Measurements from ENCODE around the gene ARMC2. TPM values are rescaled to one million over a fixed set of nuclear protein-coding genes. Genes with fewer than 3 reads are reported as not detected.
A peak's percentile ranks its signal among the peaks of the same experiment; 100 is the strongest.

ARMC2 gene
- total and polyA plus RNA-seq, 4 donors: 5.3 to 20.7 (median 8.9) TPM

- no peak for DNase-seq
- H3K4me1 ChIP-seq (ENCODE audit: control insufficient read depth in 1 of 2, insufficient read depth in 2 of 2, low read length in 2 of 2): peaks cover 9 to 11% of the 10 kb centered on the region in 2 donors
- H3K27me3 ChIP-seq (ENCODE audit: control insufficient read depth in 1 of 2, insufficient read depth in 2 of 2, low read length in 1 of 2): no peaks in the 10 kb centered on the region
- H3K9me3 ChIP-seq (ENCODE audit: control insufficient read depth, low read length): no peaks in the 10 kb centered on the region
- peak overlapping the region; percentile 39 to 48 for H3K27ac ChIP-seq (ENCODE audit: low read depth in 1 of 2, low read length in 2 of 2)
- WGBS, 2 donors: 90 to 97% methylated on average over 1 of the region's 1 CpG
- intact Hi-C loops (cut with DNase I): no loop called here
- ATAC-seq (ENCODE audit: low FRiP score): no peak
- no peaks in the 10 kb centered on the region for H3K36me3 ChIP-seq (ENCODE audit: control insufficient read depth in 1 of 2, insufficient read depth in 2 of 2, low read length in 1 of 2)
- H3K4me3 ChIP-seq (ENCODE audit: low read length in 2 of 2): no peak overlapping the region
These were observed 95.8 kb downstream of the ARMC2 start for GRCh38 chr6:108944071-108944470.

GRCh38 chr6:108944707-108945680, 96.8 kb downstream of the ARMC2 start:
- 10 to 15% methylated on average over 12 of the region's 12 CpGs for WGBS, 2 donors
- intact Hi-C loops (cut with DNase I): loop anchor here (5.0 kb wide), 3 partner anchors 48 to 388 kb away; no protein-coding TSS in a partner anchor
- H3K27me3 ChIP-seq (ENCODE audit: control insufficient read depth in 1 of 2, insufficient read depth in 2 of 2, low read length in 1 of 2): no peaks in the 10 kb centered on the region
- no peak overlapping the region for H3K4me3 ChIP-seq (ENCODE audit: low read length in 2 of 2)
- peaks cover 9 to 11% of the 10 kb centered on the region in 2 donors for H3K4me1 ChIP-seq (ENCODE audit: control insufficient read depth in 1 of 2, insufficient read depth in 2 of 2, low read length in 2 of 2)
- ATAC-seq (ENCODE audit: low FRiP score) (peak; percentile 74), DNase-seq (peak in 1 of 2 donors; percentile 75)
- no peaks in the 10 kb centered on the region for H3K9me3 ChIP-seq (ENCODE audit: control insufficient read depth, low read length)
- peak overlapping the region; percentile 48 to 96 for H3K27ac ChIP-seq (ENCODE audit: low read depth in 1 of 2, low read length in 2 of 2)
- H3K36me3 ChIP-seq (ENCODE audit: control insufficient read depth in 1 of 2, insufficient read depth in 2 of 2, low read length in 1 of 2): no peaks in the 10 kb centered on the region

- no peak overlapping the region for H3K4me3 ChIP-seq (ENCODE audit: low read length in 2 of 2)
- 5 to 7% methylated on average over 10 of the region's 10 CpGs for WGBS, 2 donors
- no peaks in the 10 kb centered on the region for H3K27me3 ChIP-seq (ENCODE audit: control insufficient read depth in 1 of 2, insufficient read depth in 2 of 2, low read length in 1 of 2)
- no peaks in the 10 kb centered on the region for H3K9me3 ChIP-seq (ENCODE audit: control insufficient read depth, low read length)
- intact Hi-C loops (cut with DNase I): loop anchor here (5.0 kb wide), 3 partner anchors 48 to 388 kb away; no protein-coding TSS in a partner anchor
- peaks cover 9 to 11% of the 10 kb centered on the region in 2 donors for H3K4me1 ChIP-seq (ENCODE audit: control insufficient read depth in 1 of 2, insufficient read depth in 2 of 2, low read length in 2 of 2)
- H3K27ac ChIP-seq (ENCODE audit: low read depth in 1 of 2, low read length in 2 of 2): peak overlapping the region; percentile 43 to 96
- ATAC-seq (ENCODE audit: low FRiP score) (peak; percentile 92), DNase-seq (peak; percentile 89 to 91)
- H3K36me3 ChIP-seq (ENCODE audit: control insufficient read depth in 1 of 2, insufficient read depth in 2 of 2, low read length in 1 of 2): no peaks in the 10 kb centered on the region
These were observed 97.5 kb downstream of the ARMC2 start for GRCh38 chr6:108945681-108946159.

GRCh38 chr6:108946695-108947094, 98.5 kb downstream of the ARMC2 start:
- WGBS, 2 donors: 7 to 9% methylated on average over 3 of the region's 3 CpGs
- H3K4me1 ChIP-seq (ENCODE audit: control insufficient read depth in 1 of 2, insufficient read depth in 2 of 2, low read length in 2 of 2): peaks cover 9 to 11% of the 10 kb centered on the region in 2 donors
- DNase-seq: no peak
- no peaks in the 10 kb centered on the region for H3K36me3 ChIP-seq (ENCODE audit: control insufficient read depth in 1 of 2, insufficient read depth in 2 of 2, low read length in 1 of 2)
- ATAC-seq (ENCODE audit: low FRiP score): no peak
- no peak overlapping the region for H3K4me3 ChIP-seq (ENCODE audit: low read length in 2 of 2)
- intact Hi-C loops (cut with DNase I): loop anchor here (5.0 kb wide), 3 partner anchors 49 to 389 kb away; no protein-coding TSS in a partner anchor
- H3K9me3 ChIP-seq (ENCODE audit: control insufficient read depth, low read length): no peaks in the 10 kb centered on the region
- no peaks in the 10 kb centered on the region for H3K27me3 ChIP-seq (ENCODE audit: control insufficient read depth in 1 of 2, insufficient read depth in 2 of 2, low read length in 1 of 2)
- peak overlapping the region; percentile 94 to 97 for H3K27ac ChIP-seq (ENCODE audit: low read depth in 1 of 2, low read length in 2 of 2)

GRCh38 chr6:108947114-108947854, 99.1 kb downstream of the ARMC2 start:
- ATAC-seq (ENCODE audit: low FRiP score): peak; percentile 49
- DNase-seq: no peak
- no peaks in the 10 kb centered on the region for H3K36me3 ChIP-seq (ENCODE audit: control insufficient read depth in 1 of 2, insufficient read depth in 2 of 2, low read length in 1 of 2)
- peaks cover 9 to 11% of the 10 kb centered on the region in 2 donors for H3K4me1 ChIP-seq (ENCODE audit: control insufficient read depth in 1 of 2, insufficient read depth in 2 of 2, low read length in 2 of 2)
- no peaks in the 10 kb centered on the region for H3K27me3 ChIP-seq (ENCODE audit: control insufficient read depth in 1 of 2, insufficient read depth in 2 of 2, low read length in 1 of 2)
- 58 to 63% methylated on average over 5 of the region's 5 CpGs for WGBS, 2 donors
- no peak overlapping the region for H3K4me3 ChIP-seq (ENCODE audit: low read length in 2 of 2)
- no peaks in the 10 kb centered on the region for H3K9me3 ChIP-seq (ENCODE audit: control insufficient read depth, low read length)
- peak overlapping the region; percentile 94 to 97 for H3K27ac ChIP-seq (ENCODE audit: low read depth in 1 of 2, low read length in 2 of 2)
- intact Hi-C loops (cut with DNase I): loop anchor here (5.0 kb wide), 3 partner anchors 50 to 390 kb away; no protein-coding TSS in a partner anchor

- H3K27me3 ChIP-seq (ENCODE audit: control insufficient read depth in 1 of 2, insufficient read depth in 2 of 2, low read length in 1 of 2): no peaks in the 10 kb centered on the region
- WGBS, 2 donors: 25 to 27% methylated on average over 7 of the region's 7 CpGs
- peaks cover 9 to 11% of the 10 kb centered on the region in 2 donors for H3K4me1 ChIP-seq (ENCODE audit: control insufficient read depth in 1 of 2, insufficient read depth in 2 of 2, low read length in 2 of 2)
- intact Hi-C loops (cut with DNase I): loop anchor here (5.0 kb wide), 3 partner anchors 51 to 391 kb away; no protein-coding TSS in a partner anchor
- no peaks in the 10 kb centered on the region for H3K9me3 ChIP-seq (ENCODE audit: control insufficient read depth, low read length)
- H3K36me3 ChIP-seq (ENCODE audit: control insufficient read depth in 1 of 2, insufficient read depth in 2 of 2, low read length in 1 of 2): no peaks in the 10 kb centered on the region
- ATAC-seq (ENCODE audit: low FRiP score): no peak
- H3K27ac ChIP-seq (ENCODE audit: low read depth in 1 of 2, low read length in 2 of 2): peak overlapping the region in 1 of 2 donors; percentile 67
- no peak overlapping the region for H3K4me3 ChIP-seq (ENCODE audit: low read length in 2 of 2)
- DNase-seq: peak; percentile 74 to 79
These were observed 100.0 kb downstream of the ARMC2 start for GRCh38 chr6:108948181-108948661.

GRCh38 chr6:108951351-108951953, 103.2 kb downstream of the ARMC2 start:
- Histone ChIP-seq H3K4me1 (ENCODE audit: control insufficient read depth in 1 of 2, insufficient read depth in 2 of 2, low read length in 2 of 2) (peaks cover 9% of the 10 kb centered on the region in 2 donors), H3K27ac (ENCODE audit: low read depth in 1 of 2, low read length in 2 of 2) (no peak overlapping the region)
- intact Hi-C loops (cut with DNase I): no loop called here

More at GRCh38 chr6:108951351-108951953, 103.2 kb downstream of the ARMC2 start:
- no peaks in the 10 kb centered on the region for H3K36me3 ChIP-seq (ENCODE audit: control insufficient read depth in 1 of 2, insufficient read depth in 2 of 2, low read length in 1 of 2)
- WGBS, 2 donors: 90% methylated on average over 16 of the region's 16 CpGs
- H3K27me3 ChIP-seq (ENCODE audit: control insufficient read depth in 1 of 2, insufficient read depth in 2 of 2, low read length in 1 of 2): no peaks in the 10 kb centered on the region
- DNase-seq (no peak), ATAC-seq (ENCODE audit: low FRiP score) (no peak)
- no peak overlapping the region for H3K4me3 ChIP-seq (ENCODE audit: low read length in 2 of 2)
- no peaks in the 10 kb centered on the region for H3K9me3 ChIP-seq (ENCODE audit: control insufficient read depth, low read length)
